Transverse colon (tissue), 4 donors: ENCODE measurements around the gene PLXND1.

Experiments
- POLR2A ChIP-seq: fragments of 450-650 bp; IDR thresholded peaks from one replicate; pipeline ENCODE4 v1.6.1; 2016; ENCODE audit warnings: antibody characterized with exemption, mild to moderate bottlenecking, moderate library complexity
- POLR2AphosphoS5 ChIP-seq, 3 donors: sonication (generic); formaldehyde crosslinking; IDR thresholded peaks; one replicate each; pipeline ENCODE4 v1.6.1; 2016; ENCODE audit warnings: antibody characterized with exemption in 3 of 3
- TF ChIP-seq, protein P1 (sequence below), 5 experiments: fragments of 200-600 bp in 3 of 5; fragments of 450-650 bp in 2 of 5; sonication (generic) in 3 of 5; IDR thresholded peaks; 1 replicate in 2 of 5; 2 replicates in 3 of 5; pipeline ENCODE4 v1.5.1; 2016 to 2017; ENCODE audit warnings: antibody characterized with exemption in 5 of 5, inconsistent platforms in 3 of 5, mild to moderate bottlenecking in 2 of 5, moderate library complexity in 1 of 5

DNA sequence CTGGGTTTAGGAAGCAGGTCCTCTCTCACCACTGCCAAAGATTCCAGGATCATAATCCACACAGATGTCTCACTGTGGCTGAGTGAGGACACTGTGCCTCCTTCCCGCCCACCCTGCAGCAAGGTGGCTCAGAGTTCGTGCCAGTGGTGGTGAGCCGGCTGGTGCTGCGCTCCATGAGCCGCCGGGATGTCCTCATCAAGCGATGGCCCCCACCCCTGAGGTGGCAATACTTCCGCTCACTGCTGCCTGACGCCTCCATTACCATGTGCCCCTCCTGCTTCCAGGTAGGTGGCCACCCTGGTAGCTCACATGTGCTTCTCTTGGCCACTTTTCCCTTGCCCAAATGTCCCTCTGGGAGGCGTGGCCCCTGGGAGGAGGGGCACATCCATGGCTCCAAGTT, 87.0 kb downstream of the PLXND1 start:
- TF ChIP-seq, protein P1, sequence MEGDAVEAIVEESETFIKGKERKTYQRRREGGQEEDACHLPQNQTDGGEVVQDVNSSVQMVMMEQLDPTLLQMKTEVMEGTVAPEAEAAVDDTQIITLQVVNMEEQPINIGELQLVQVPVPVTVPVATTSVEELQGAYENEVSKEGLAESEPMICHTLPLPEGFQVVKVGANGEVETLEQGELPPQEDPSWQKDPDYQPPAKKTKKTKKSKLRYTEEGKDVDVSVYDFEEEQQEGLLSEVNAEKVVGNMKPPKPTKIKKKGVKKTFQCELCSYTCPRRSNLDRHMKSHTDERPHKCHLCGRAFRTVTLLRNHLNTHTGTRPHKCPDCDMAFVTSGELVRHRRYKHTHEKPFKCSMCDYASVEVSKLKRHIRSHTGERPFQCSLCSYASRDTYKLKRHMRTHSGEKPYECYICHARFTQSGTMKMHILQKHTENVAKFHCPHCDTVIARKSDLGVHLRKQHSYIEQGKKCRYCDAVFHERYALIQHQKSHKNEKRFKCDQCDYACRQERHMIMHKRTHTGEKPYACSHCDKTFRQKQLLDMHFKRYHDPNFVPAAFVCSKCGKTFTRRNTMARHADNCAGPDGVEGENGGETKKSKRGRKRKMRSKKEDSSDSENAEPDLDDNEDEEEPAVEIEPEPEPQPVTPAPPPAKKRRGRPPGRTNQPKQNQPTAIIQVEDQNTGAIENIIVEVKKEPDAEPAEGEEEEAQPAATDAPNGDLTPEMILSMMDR (IDR thresholded peaks at IDR 0.05) = no peak
- TF ChIP-seq POLR2AphosphoS5 (IDR thresholded peaks at IDR 0.05) (no peak), POLR2A (no peak)
